Measurements from ENCODE around the gene PRTG. TPM values are rescaled to one million over a fixed set of nuclear protein-coding genes. Genes with fewer than 3 reads are reported as not detected.

PRTG gene
- total RNA-seq, 1 donor = 4.7 TPM

GRCh38 chr15:55780292-55780691, 37.3 kb upstream of the PRTG start:
- H4K20me1 ChIP-seq (ENCODE audit: insufficient read depth, low read length) = no peaks in the 10 kb centered on the region
- H3K36me3 ChIP-seq (ENCODE audit: insufficient read depth, low read length) = no peaks in the 10 kb centered on the region
- no peak overlapping the region for H3K4me2 ChIP-seq (ENCODE audit: insufficient read depth, low read length)
- H3K79me2 ChIP-seq (ENCODE audit: insufficient read depth, low read length) = no peaks in the 10 kb centered on the region
- H3K9me3 ChIP-seq (ENCODE audit: low read depth, low read length) = no peaks in the 10 kb centered on the region
- no peaks in the 10 kb centered on the region for H3K4me1 ChIP-seq (ENCODE audit: insufficient read depth, low read length)
- H2AFZ ChIP-seq (ENCODE audit: low read length) = no peak overlapping the region
- no peak for TF ChIP-seq CTCF (IDR thresholded peaks at IDR 0.05; ENCODE audit: extremely low read depth, low read depth, low read length)
- peaks cover 7% of the 10 kb centered on the region for H3K27me3 ChIP-seq (ENCODE audit: insufficient read depth, low read length)
- DNase-seq (ENCODE audit: insufficient read length, low spot score, missing footprints) = no peak
- H3K27ac ChIP-seq (ENCODE audit: low read depth, low read length) = no peak overlapping the region
- H3K4me3 ChIP-seq (ENCODE audit: insufficient read depth, low read length) = no peak overlapping the region

- Histone ChIP-seq H3K4me1 (ENCODE audit: insufficient read depth, low read length) (no peaks in the 10 kb centered on the region), H3K4me2 (ENCODE audit: insufficient read depth, low read length) (no peak overlapping the region), H3K27ac (ENCODE audit: low read depth, low read length) (no peak overlapping the region), H2AFZ (ENCODE audit: low read length) (no peak overlapping the region), H3K36me3 (ENCODE audit: insufficient read depth, low read length) (no peaks in the 10 kb centered on the region), H3K79me2 (ENCODE audit: insufficient read depth, low read length) (no peaks in the 10 kb centered on the region), H4K20me1 (ENCODE audit: insufficient read depth, low read length) (no peaks in the 10 kb centered on the region), H3K27me3 (ENCODE audit: insufficient read depth, low read length) (peaks cover 7% of the 10 kb centered on the region), H3K9me3 (ENCODE audit: low read depth, low read length) (no peaks in the 10 kb centered on the region), H3K4me3 (ENCODE audit: insufficient read depth, low read length) (no peak overlapping the region)
- no peak for TF ChIP-seq CTCF (IDR thresholded peaks at IDR 0.05; ENCODE audit: extremely low read depth, low read depth, low read length)
- no peak for DNase-seq (ENCODE audit: insufficient read length, low spot score, missing footprints)
These were observed 36.0 kb upstream of the PRTG start for GRCh38 chr15:55778932-55779331.

- peaks cover 7% of the 10 kb centered on the region for H3K27me3 ChIP-seq (ENCODE audit: insufficient read depth, low read length)
- no peaks in the 10 kb centered on the region for H3K36me3 ChIP-seq (ENCODE audit: insufficient read depth, low read length)
- no peak overlapping the region for H3K27ac ChIP-seq (ENCODE audit: low read depth, low read length)
- H4K20me1 ChIP-seq (ENCODE audit: insufficient read depth, low read length) = no peaks in the 10 kb centered on the region
- no peak for TF ChIP-seq CTCF (IDR thresholded peaks at IDR 0.05; ENCODE audit: extremely low read depth, low read depth, low read length)
- no peak for DNase-seq (ENCODE audit: insufficient read length, low spot score, missing footprints)
- H3K4me3 ChIP-seq (ENCODE audit: insufficient read depth, low read length) = no peak overlapping the region
- no peaks in the 10 kb centered on the region for H3K79me2 ChIP-seq (ENCODE audit: insufficient read depth, low read length)
- no peaks in the 10 kb centered on the region for H3K9me3 ChIP-seq (ENCODE audit: low read depth, low read length)
- no peaks in the 10 kb centered on the region for H3K4me1 ChIP-seq (ENCODE audit: insufficient read depth, low read length)
- H3K4me2 ChIP-seq (ENCODE audit: insufficient read depth, low read length) = no peak overlapping the region
- no peak overlapping the region for H2AFZ ChIP-seq (ENCODE audit: low read length)
These were observed 32.4 kb upstream of the PRTG start for GRCh38 chr15:55775316-55775715.

- H3K4me1 ChIP-seq (ENCODE audit: insufficient read depth, low read length) = no peaks in the 10 kb centered on the region
- no peaks in the 10 kb centered on the region for H4K20me1 ChIP-seq (ENCODE audit: insufficient read depth, low read length)
- no peak overlapping the region for H3K4me2 ChIP-seq (ENCODE audit: insufficient read depth, low read length)
- no peak overlapping the region for H3K4me3 ChIP-seq (ENCODE audit: insufficient read depth, low read length)
- peak overlapping the region; percentile 37 for H2AFZ ChIP-seq (ENCODE audit: low read length)
- H3K36me3 ChIP-seq (ENCODE audit: insufficient read depth, low read length) = no peaks in the 10 kb centered on the region
- H3K27ac ChIP-seq (ENCODE audit: low read depth, low read length) = no peak overlapping the region
- H3K79me2 ChIP-seq (ENCODE audit: insufficient read depth, low read length) = no peaks in the 10 kb centered on the region
- H3K9me3 ChIP-seq (ENCODE audit: low read depth, low read length) = no peaks in the 10 kb centered on the region
- peak; percentile 58 for TF ChIP-seq CTCF (IDR thresholded peaks at IDR 0.05; ENCODE audit: extremely low read depth, low read depth, low read length)
- peak; percentile 81 for DNase-seq (ENCODE audit: insufficient read length, low spot score, missing footprints)
- peaks cover 7% of the 10 kb centered on the region for H3K27me3 ChIP-seq (ENCODE audit: insufficient read depth, low read length)
These were observed 31.4 kb upstream of the PRTG start for GRCh38 chr15:55774113-55774970.
